ENCODE results near the gene SEC22A.
A peak's percentile ranks its signal among the peaks of the same experiment; 100 is the strongest.
"Not testable (repeated sequence)": the region's sequence is repeated elsewhere in the genome, so short reads cannot be mapped to it uniquely, and the experiment has no call there.

Gene SEC22A

DNA sequence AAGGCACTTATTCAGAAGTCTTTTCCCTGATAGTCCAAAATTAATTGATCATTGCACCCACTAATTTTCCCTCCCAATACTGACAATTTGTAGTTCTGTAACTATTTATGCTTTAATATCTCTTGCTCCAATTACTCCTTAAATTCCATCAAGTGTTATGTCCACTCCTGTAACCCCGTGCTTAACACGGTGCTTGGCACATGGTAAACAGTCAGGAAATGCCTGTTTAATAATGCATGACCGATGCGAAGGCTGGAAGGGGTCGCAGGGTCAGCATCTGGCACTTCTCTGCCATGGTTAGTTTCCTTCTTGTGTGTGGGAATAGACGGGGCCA, 553 bp upstream of the SEC22A start:
- TF ChIP-seq, protein P1, sequence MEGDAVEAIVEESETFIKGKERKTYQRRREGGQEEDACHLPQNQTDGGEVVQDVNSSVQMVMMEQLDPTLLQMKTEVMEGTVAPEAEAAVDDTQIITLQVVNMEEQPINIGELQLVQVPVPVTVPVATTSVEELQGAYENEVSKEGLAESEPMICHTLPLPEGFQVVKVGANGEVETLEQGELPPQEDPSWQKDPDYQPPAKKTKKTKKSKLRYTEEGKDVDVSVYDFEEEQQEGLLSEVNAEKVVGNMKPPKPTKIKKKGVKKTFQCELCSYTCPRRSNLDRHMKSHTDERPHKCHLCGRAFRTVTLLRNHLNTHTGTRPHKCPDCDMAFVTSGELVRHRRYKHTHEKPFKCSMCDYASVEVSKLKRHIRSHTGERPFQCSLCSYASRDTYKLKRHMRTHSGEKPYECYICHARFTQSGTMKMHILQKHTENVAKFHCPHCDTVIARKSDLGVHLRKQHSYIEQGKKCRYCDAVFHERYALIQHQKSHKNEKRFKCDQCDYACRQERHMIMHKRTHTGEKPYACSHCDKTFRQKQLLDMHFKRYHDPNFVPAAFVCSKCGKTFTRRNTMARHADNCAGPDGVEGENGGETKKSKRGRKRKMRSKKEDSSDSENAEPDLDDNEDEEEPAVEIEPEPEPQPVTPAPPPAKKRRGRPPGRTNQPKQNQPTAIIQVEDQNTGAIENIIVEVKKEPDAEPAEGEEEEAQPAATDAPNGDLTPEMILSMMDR (IDR thresholded peaks at IDR 0.05; ENCODE audit: low read depth, low read length) = no peak
- peak overlapping the region; percentile 95 to 97 for H3K4me3 ChIP-seq (replicated peaks in 1 of 2; ENCODE audit: low read depth in 2 of 2, low read length in 2 of 2)
- DNase-seq (ENCODE audit: low read depth in 2 of 2) = no peak

DNA sequence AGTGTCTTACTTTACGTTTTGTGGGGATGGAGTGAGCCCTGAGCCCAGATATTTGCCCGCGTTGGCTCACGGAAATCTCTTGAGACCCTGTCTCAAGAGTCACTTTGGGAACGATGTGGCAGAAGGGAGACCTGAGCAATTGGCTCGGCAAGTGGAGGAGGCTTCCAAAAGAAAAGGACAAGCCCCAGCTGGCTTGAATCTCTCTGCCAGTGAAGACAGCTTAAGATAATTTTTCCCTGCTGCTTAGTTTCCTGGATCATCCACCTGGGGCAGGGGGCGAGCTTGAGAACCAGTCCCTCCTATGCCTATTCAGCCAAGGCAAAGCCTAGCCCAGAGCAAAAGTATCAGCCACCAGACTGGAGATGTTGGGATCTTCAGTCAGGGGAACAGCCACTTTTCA, 708 bp downstream of the SEC22A start:
- DNase-seq (ENCODE audit: low read depth in 2 of 2) = peak; percentile 1 to 10
- TF ChIP-seq, protein P1 (IDR thresholded peaks at IDR 0.05; ENCODE audit: low read depth, low read length) = no peak
- peak overlapping the region; percentile 95 to 97 for H3K4me3 ChIP-seq (replicated peaks in 1 of 2; ENCODE audit: low read depth in 2 of 2, low read length in 2 of 2)

DNA sequence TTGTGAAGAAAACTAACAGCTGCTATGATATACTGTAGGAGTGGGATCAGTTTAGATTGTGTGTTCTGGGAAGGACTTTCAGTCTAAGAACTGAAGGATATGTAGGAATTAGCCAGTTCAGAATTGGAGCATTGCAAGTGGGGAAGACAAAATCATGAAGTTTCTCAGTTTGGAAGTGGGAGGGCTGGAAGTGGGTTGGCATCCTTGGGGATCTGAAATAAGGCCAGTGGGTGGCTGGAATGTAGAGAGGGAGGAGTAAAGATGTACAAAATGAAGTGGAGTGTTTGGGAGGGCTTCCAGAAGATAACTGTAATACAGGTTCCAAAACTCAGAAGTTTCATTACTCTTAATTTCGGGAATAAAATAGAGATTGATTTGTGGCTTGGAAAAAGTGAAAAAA, 17.2 kb downstream of the SEC22A start:
- DNase-seq (ENCODE audit: low read depth in 2 of 2) = no peak
- TF ChIP-seq, protein P1 (IDR thresholded peaks at IDR 0.05; ENCODE audit: low read depth, low read length) = no peak
- no peak overlapping the region for H3K4me3 ChIP-seq (replicated peaks in 1 of 2; ENCODE audit: low read depth in 2 of 2, low read length in 2 of 2)

DNA sequence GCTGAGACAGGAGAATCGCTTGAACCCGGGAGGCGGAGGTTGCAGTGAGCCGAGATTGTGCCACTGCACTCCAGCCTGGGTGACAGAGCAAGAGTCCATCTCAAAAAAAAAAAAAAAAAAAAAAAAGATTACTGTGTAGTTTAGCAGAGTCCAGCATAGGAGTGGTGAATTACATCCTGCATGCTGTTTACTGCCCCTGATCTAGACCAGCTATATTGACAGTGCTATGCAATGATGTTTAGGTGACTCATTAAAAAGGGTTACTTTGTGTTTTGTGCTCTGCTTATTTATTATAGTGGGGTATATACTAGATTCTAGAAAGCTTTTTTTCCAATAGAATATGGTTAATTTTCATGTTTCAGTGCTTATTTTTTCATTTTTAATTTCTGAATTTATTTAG, 19.6 kb downstream of the SEC22A start:
- DNase-seq (ENCODE audit: low read depth in 2 of 2); H3K4me3 ChIP-seq (replicated peaks in 1 of 2; ENCODE audit: low read depth in 2 of 2, low read length in 2 of 2): not testable (repeated sequence)

DNA sequence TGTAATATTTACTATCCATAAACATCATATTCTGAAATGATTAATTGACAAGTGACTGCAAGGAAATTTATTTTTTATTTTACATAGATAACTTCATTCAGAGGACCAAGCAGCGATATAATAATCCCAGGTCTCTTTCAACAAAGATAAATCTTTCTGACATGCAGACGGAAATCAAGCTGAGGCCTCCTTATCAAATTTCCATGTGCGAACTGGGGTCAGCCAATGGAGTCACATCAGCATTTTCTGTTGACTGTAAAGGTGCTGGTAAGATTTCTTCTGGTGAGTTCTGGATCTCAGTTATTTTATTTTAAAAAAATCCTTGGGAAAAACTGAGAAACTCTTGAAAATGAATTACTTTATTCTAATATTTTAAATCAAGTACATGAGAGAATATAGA, 23.3 kb downstream of the SEC22A start:
- no peak overlapping the region for H3K4me3 ChIP-seq (replicated peaks in 1 of 2; ENCODE audit: low read depth in 2 of 2, low read length in 2 of 2)
- TF ChIP-seq, protein P1 (IDR thresholded peaks at IDR 0.05; ENCODE audit: low read depth, low read length) = no peak
- DNase-seq (ENCODE audit: low read depth in 2 of 2) = no peak

DNA sequence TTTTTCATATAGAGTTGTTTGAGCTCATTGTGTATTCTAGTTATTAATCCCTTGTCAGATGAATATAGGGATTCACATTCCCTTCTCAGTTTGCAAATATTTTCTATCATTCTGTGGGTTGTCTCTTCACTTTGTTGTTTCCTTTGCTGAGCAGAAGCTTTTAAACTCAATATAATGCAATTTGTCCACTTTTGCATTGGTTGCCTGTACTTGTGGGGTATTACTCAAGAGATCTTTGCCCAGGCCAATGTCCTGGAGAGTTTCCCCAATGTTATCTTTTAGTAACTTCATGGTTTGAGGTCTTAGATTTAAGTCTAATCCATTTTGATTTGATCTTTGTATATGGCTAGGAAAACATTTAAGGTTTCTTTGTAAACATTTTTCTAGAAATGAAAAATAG, 24.8 kb downstream of the SEC22A start:
- TF ChIP-seq, protein P1 (IDR thresholded peaks at IDR 0.05; ENCODE audit: low read depth, low read length) = no peak
- DNase-seq (ENCODE audit: low read depth in 2 of 2) = no peak
- no peak overlapping the region for H3K4me3 ChIP-seq (replicated peaks in 1 of 2; ENCODE audit: low read depth in 2 of 2, low read length in 2 of 2)

DNA sequence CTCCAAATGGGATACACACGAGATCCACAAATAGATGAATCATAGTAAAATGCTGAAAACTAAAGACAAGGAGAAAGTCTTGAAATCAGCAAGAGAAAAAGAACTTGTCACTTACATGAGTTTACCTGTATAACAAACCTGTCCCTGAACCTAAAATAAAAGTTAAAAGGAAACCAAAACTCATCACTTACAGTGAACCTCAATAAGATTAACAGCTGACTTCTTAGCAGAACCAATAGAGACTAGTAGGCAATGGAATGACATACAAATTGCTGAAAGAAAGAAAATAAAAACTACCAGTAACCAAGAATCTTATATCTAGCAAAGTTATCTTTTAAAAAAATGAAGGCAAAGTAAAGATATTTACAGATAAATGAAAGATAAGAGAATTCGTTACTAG, 27.4 kb downstream of the SEC22A start:
- DNase-seq (ENCODE audit: low read depth in 2 of 2) = peak in 1 of 2 donors; percentile 10
- H3K4me3 ChIP-seq (replicated peaks in 1 of 2; ENCODE audit: low read depth in 2 of 2, low read length in 2 of 2) = no peak overlapping the region
- TF ChIP-seq, protein P1 (IDR thresholded peaks at IDR 0.05; ENCODE audit: low read depth, low read length) = no peak
